Measurements from ENCODE around the gene PLPP3. TPM values are rescaled to one million over a fixed set of nuclear protein-coding genes. Genes with fewer than 3 reads are reported as not detected.

Gene PLPP3
- total RNA-seq, 1 donor from 2014 or later, result 101 TPM

- H3K27ac ChIP-seq (replicated peaks), result no peak overlapping the region
- DNase-seq, result no peak
- TF ChIP-seq, protein P1, sequence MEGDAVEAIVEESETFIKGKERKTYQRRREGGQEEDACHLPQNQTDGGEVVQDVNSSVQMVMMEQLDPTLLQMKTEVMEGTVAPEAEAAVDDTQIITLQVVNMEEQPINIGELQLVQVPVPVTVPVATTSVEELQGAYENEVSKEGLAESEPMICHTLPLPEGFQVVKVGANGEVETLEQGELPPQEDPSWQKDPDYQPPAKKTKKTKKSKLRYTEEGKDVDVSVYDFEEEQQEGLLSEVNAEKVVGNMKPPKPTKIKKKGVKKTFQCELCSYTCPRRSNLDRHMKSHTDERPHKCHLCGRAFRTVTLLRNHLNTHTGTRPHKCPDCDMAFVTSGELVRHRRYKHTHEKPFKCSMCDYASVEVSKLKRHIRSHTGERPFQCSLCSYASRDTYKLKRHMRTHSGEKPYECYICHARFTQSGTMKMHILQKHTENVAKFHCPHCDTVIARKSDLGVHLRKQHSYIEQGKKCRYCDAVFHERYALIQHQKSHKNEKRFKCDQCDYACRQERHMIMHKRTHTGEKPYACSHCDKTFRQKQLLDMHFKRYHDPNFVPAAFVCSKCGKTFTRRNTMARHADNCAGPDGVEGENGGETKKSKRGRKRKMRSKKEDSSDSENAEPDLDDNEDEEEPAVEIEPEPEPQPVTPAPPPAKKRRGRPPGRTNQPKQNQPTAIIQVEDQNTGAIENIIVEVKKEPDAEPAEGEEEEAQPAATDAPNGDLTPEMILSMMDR (IDR thresholded peaks at IDR 0.05; ENCODE audit: borderline replicate concordance), result no peak
- intact Hi-C loops (cut with micrococcal nuclease), result no loop called here
- no peaks in the 10 kb centered on the region for H3K9me3 ChIP-seq (replicated peaks)
- H3K36me3 ChIP-seq, result no peaks in the 10 kb centered on the region
- peaks cover 21% of the 10 kb centered on the region for H3K4me1 ChIP-seq
- H3K27me3 ChIP-seq (ENCODE audit: low read depth), result no peaks in the 10 kb centered on the region
- no peak overlapping the region for H3K4me3 ChIP-seq
Measured at GRCh38 chr1:56461158-56462127, 117.9 kb downstream of the PLPP3 start.

DNA sequence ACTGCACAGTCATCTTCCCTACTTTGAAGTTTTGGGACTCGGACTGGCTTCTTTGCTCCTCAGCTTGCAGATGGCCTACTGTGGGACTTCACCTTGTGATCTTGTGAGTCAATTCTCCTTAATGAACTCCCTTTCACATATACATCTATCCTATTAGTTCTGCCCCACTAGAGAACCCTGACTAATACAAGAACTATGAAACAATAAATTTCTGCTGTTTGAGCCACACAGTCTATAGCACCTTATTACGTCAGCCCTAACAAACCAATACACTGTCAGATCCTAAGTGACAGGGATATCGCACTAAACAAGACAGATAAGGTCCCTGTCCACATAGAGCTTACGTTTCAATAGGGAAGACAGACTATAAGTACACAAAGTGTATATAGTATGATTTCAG is 120.1 kb downstream of the PLPP3 start:
- H3K4me3 ChIP-seq, result no peak overlapping the region
- H3K27me3 ChIP-seq (ENCODE audit: low read depth), result no peaks in the 10 kb centered on the region
- intact Hi-C loops (cut with micrococcal nuclease), result no loop called here
- H3K27ac ChIP-seq (replicated peaks), result no peak overlapping the region
- H3K36me3 ChIP-seq, result no peaks in the 10 kb centered on the region
- TF ChIP-seq, protein P1 (IDR thresholded peaks at IDR 0.05; ENCODE audit: borderline replicate concordance), result no peak
- H3K4me1 ChIP-seq, result peaks cover 19% of the 10 kb centered on the region
- no peak for DNase-seq
- H3K9me3 ChIP-seq (replicated peaks), result no peaks in the 10 kb centered on the region

DNA sequence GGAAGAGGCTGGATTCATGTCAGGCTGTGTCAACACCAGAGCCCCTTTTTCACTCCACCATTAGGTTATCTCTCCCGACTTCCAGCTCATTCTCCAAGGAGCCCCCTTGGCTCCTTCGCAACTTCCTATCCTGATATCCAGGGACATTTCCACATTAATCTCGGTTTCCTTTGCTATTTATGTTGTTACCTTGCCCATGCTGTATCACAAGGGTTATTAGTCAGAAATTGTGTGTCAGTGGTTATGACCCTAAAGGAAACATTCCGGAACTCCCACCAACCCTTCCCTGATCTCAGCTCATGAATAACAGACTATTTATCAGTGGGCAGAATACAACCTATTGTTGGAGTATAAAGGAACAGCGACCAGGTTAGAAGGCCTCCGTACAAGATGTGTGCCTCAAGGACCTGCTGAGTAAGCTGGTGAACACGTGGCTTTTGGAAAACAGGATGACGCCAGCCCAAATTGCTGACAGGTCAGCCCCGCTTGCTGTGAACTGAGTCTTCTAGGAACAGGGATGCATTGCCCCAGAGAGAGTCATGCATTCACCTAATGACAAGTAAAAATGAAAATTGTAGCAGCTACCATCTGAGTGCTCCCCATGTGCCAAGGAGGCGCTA is 121.5 kb downstream of the PLPP3 start:
- TF ChIP-seq, protein P1 (IDR thresholded peaks at IDR 0.05; ENCODE audit: borderline replicate concordance), result no peak
- intact Hi-C loops (cut with micrococcal nuclease), result no loop called here
- Histone ChIP-seq H3K36me3 (no peaks in the 10 kb centered on the region), H3K4me3 (no peak overlapping the region), H3K9me3 (replicated peaks) (no peaks in the 10 kb centered on the region), H3K27ac (replicated peaks) (no peak overlapping the region), H3K27me3 (ENCODE audit: low read depth) (no peaks in the 10 kb centered on the region), H3K4me1 (peaks cover 29% of the 10 kb centered on the region)
- DNase-seq, result no peak

DNA sequence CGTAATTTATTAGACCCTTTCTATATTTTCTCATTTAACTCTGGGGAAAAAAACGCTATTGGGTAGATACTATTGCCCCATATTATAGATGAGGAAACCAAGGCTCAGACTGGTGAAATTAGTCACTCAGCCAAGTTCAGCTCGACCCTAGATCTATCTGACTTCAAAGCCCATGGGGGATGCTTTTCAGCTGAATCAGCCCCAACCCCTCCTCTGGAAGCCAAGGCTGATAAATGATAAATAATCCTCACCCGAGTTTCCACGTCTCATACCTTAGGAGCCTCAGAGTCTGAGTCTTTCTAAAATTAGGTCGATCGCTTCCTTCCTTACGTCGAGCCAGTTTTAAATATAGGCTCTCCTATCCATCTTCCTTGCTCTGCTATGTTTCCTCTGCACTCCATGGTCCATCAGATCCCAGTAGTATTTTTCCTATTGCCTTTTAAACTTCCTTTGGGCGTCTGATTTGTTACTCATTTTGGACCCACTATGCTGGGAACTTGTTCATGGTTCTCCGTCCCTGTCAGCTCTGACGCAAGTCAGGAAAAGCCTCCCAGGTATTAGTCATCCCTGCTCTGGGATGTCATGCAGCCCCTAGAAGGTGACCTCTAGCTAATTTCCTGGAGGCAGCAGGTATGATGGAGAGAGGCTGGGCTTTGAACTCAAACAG is 122.8 kb downstream of the PLPP3 start:
- no peaks in the 10 kb centered on the region for H3K9me3 ChIP-seq (replicated peaks)
- TF ChIP-seq, protein P1 (IDR thresholded peaks at IDR 0.05; ENCODE audit: borderline replicate concordance), result no peak
- intact Hi-C loops (cut with micrococcal nuclease), result no loop called here
- no peak overlapping the region for H3K4me3 ChIP-seq
- no peaks in the 10 kb centered on the region for H3K27me3 ChIP-seq (ENCODE audit: low read depth)
- H3K4me1 ChIP-seq, result peaks cover 42% of the 10 kb centered on the region
- peak overlapping the region; percentile 37 for H3K27ac ChIP-seq (replicated peaks)
- no peaks in the 10 kb centered on the region for H3K36me3 ChIP-seq
- no peak for DNase-seq

- Histone ChIP-seq H3K4me1 (peaks cover 58% of the 10 kb centered on the region), H3K4me3 (no peak overlapping the region), H3K36me3 (no peaks in the 10 kb centered on the region), H3K27me3 (ENCODE audit: low read depth) (no peaks in the 10 kb centered on the region), H3K9me3 (replicated peaks) (no peaks in the 10 kb centered on the region), H3K27ac (replicated peaks) (peak overlapping the region; percentile 37)
- TF ChIP-seq, protein P1 (IDR thresholded peaks at IDR 0.05; ENCODE audit: borderline replicate concordance), result no peak
- DNase-seq, result no peak
- intact Hi-C loops (cut with micrococcal nuclease), result no loop called here
Measured at GRCh38 chr1:56453417-56454078, 125.8 kb downstream of the PLPP3 start.

Data from left ventricle myocardium inferior (tissue), 1 donor.